GM15510 (cell line): ENCODE data around the gene RASGRP4.

Experiments
- POLR2A ChIP-seq: IDR thresholded peaks from 3 replicates; pipeline ENCODE4 v1.6.1; 2011; ENCODE audit warnings: borderline replicate concordance; ENCODE audit not compliant: insufficient read length; ENCODE audit errors: extremely low read depth

RASGRP4 gene

DNA sequence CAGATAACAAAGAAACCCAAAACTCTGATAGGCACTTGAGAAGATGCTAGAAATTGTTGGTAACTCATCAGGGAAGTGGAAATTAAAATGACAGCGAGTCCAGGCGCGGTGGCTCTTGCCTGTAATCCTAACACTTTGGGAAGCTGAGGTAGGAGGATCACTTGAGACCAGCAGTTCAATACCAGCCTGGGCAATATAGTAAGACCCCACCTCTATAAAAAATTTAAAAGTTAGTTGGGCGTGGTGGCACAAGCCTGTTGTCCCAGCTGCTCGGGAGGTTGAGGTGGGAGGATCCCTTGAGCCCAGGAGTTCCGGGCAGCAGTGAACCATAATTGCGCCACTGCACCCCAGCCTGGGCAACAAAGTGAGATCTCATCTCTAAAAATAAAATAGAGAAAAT lies 4.9 kb upstream of the RASGRP4 start:
- TF ChIP-seq POLR2A, result no peak

- TF ChIP-seq POLR2A, result no peak
Observed at GRCh38 chr19:38429811-38430156, 3.8 kb upstream of the RASGRP4 start.

DNA sequence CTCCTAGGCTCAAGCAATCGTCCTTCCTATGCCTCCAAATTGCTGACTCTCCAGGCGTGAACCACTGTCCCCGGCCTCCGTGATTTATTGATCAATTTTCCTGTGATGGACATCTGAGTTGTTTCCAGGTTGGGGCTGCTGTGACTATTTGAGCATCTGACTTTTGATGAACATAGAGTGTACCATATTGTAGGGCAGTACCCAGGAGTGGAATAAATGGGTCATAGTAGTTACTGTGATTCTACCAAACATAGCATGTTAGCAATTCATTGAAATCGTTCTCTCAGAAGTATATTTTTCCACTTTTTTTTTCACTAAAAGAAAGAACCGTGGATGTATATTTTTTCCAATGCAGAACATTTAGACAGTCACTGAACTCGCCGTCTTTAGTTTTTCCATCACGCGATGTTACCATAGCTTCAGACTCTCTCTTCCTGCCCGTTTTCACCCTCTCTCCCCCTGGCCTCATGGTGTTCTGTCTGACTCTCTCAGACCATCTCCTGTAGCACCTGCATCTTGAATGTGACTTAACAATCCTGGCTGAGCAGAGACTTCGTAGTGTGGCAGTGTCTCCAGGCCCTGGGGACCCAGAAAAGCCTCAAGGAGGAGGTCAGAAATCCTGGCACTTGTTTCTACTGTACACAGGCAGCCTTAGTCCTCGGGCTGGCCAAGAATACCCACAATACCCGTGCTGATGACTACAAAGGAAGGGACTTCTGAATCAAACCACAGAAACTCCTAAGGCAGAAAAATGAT lies 3.2 kb upstream of the RASGRP4 start:
- TF ChIP-seq POLR2A, result no peak

DNA sequence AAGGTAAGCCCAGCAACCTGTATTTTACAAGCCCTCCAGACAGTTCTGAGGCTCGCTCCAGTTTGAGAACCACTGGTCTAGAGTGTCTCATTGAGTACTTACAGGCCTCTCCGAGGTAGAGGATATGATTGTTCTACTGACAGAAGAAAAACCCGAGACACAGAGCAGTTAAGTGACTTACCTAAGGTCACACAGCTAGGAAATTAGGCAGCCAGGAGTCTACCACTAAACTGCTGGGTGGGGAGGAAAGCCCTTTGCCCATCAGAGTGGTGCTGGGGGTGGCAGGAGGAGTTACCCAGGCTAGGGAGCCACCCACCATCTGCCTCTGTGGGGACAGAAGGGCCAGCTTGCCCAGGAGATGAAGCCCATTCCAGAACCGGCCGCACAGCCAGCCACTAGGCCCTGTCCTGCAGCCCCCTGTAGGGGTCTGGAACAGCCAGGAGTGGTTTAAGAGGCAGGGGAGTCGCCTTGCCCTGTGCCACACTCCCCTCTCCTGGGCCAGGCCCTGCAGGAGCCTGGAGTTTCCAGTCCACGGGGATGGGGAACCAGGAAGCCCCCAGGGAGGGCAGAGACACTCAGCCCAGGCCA lies 703 bp downstream of the RASGRP4 start:
- no peak for TF ChIP-seq POLR2A

GRCh38 chr19:38424272-38424671 lies 1.7 kb downstream of the RASGRP4 start:
- no peak for TF ChIP-seq POLR2A

- no peak for TF ChIP-seq POLR2A
Observed at GRCh38 chr19:38422438-38422837, 3.6 kb downstream of the RASGRP4 start.

DNA sequence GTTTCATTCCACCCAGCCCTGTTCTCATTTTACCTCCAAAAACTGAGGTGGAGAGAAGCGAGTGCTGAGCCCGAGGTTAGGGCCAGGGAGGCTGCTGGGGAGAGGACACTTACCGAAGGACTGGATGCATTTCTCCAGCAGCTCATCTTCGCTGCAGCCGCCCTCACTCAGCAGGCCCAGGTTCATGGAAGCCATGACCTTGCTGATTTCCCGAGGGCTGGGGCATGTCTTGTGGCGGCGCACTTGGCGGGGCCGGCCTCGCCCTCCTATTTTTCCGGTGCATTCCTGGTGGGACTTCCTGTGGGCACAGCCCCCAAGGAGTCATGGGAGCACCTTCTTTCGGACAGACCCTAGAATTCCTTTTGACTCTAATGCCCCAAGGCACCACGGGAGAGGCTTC lies 4.2 kb downstream of the RASGRP4 start:
- TF ChIP-seq POLR2A, result no peak

DNA sequence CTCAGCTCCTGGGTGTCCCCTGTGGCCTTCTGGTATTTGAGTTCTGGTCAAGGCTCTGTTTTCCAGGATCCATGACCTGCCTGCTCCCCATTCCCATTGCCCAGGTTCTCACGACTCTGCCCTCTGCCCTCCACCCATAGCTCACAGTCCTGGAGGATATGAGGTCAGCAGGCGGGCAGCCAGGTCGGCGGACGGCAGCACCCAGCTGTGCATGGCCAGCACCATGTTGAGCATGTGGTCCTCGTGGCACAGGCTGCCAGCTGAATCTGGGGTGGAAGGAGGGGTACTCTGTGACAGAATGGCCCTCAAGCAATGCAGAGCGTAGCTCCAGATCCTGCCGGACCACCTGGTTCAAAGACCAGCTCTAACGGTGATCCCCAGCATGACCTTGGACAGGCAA lies 5.1 kb downstream of the RASGRP4 start:
- no peak for TF ChIP-seq POLR2A

DNA sequence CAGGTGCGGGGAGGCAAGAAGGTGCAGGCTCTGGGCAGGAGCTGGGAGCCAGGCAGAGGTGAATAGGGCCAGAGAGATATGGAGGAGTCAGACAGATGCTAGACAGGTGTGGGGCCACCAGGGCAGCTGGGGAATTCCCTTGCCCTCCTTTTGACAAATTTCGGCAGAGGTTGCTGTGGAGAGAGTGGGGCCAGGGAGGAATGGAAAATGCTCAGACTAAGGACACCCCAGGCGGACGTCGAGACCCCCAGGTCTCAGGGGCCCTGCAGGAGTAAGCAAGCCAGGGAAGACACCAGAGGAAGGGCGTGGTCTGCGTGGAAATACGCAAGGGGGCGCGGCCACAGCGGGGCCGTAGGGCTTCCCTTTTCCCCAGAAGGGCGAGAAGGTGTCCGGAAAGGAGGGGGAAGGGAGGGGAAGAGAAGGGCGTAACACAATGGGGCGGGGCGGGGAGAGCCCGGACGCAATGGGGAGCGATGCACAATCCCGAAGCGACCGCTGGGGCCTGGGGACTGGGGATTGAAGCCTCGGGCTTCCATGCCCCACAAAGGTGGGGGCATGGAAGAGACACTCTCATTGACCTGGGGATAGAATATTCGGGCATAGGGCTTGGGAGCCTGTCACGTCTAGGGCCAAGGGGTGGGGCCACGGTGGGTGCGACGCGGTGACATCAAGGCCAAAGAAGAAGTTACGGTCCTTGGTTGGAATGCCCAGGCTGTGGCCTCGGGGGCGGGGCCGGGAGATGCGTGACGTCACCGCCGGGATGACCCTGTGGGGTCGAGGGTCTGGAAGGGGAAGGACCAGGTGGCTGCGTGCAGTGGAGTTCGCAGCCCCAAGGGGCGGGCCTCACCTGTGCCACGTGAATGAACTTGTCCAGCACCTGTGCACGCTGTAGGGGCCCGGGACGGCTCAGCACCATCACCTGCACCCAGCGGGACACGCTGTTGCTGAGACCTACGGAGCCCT lies 8.2 kb downstream of the RASGRP4 start:
- no peak for TF ChIP-seq POLR2A

DNA sequence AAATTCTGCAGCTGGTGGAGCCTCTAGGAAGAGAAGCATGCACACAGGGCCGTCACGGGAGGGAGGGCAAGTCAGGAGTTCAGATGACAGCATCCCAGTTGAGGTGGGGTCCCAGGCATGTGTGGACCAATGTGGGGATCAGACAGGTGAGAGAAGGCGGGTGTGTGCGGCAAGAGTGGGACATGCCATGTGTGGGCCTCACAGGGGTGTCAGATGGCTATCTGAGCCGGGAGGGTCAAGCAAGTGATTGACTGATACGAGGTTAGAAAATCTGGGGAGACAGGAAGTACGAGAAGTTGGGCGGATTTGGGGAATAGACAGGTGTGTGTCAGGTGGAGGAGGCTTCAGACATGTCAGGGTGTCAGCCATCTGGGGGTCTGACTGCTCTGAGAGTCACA lies 8.9 kb downstream of the RASGRP4 start:
- no peak for TF ChIP-seq POLR2A

DNA sequence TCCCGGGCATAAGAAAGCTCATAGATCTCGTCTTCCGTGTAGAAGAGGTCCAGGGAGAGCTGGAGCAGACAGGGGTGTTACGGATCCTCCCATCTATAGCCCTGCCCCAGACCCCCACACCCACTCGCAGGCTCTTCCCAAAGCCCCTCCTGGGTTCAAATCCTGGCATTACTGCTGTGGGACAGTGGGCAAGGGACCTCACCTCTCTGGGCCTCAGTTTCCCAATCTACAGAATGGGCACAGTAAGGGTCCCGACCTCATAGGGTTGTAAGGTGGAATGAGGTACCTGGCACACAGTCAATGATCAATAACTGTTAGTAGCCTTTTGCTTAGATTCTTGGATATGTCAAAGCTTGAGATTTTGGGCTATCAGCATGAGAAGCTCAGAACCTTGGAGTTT lies 12.6 kb downstream of the RASGRP4 start:
- TF ChIP-seq POLR2A, result no peak

- TF ChIP-seq POLR2A, result no peak
Observed at GRCh38 chr19:38412961-38413360, 13.1 kb downstream of the RASGRP4 start.

- no peak for TF ChIP-seq POLR2A
Observed at GRCh38 chr19:38412491-38412890, 13.5 kb downstream of the RASGRP4 start.

- no peak for TF ChIP-seq POLR2A
Observed at GRCh38 chr19:38411041-38411712, 14.8 kb downstream of the RASGRP4 start.

DNA sequence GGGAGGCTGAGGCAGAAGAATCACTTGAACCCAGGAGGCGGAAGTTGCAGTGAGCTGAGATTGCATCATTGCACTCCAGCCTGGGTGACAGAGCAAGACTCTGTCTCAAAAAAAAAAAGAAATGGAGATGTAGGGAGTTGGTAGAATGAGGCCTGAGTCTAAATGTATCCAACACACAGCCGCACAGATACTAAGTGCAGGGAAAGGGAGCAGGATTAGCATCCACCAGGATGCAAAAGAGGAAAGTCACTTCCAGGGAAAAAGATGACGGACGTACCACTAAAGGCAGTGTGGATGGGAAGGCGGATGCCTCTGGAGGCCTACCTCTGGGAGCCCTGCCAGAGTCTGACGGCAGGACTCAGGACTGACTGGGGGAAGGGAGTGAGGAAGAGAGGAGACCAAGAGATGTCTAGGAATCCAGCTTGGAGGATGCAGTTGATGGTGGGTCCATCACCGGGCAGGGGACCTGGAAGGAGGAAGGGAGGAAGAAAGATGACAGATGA lies 16.3 kb downstream of the RASGRP4 start:
- no peak for TF ChIP-seq POLR2A
